D721Med (cell line): ENCODE data around the gene TGM6.
A peak's percentile ranks its signal among the peaks of the same experiment; 100 is the strongest.

Experiments
- DNase-seq: peaks from one replicate; pipeline ENCODE4 v3.0.0; 2011; ENCODE audit warnings: low spot score; ENCODE audit not compliant: insufficient read length
- FAIRE-seq: peaks from 2 replicates; lab custom pipeline; 2011; peaks lifted over from hg19 to GRCh38; lab: Jason Lieb, UNC
- TF ChIP-seq, protein P1 (sequence below): IDR thresholded peaks from 2 replicates; pipeline ENCODE4 v1.5.1; 2012; ENCODE audit warnings: mild to moderate bottlenecking, control low read depth; ENCODE audit not compliant: insufficient read depth; ENCODE audit errors: missing control alignments

Gene TGM6

DNA sequence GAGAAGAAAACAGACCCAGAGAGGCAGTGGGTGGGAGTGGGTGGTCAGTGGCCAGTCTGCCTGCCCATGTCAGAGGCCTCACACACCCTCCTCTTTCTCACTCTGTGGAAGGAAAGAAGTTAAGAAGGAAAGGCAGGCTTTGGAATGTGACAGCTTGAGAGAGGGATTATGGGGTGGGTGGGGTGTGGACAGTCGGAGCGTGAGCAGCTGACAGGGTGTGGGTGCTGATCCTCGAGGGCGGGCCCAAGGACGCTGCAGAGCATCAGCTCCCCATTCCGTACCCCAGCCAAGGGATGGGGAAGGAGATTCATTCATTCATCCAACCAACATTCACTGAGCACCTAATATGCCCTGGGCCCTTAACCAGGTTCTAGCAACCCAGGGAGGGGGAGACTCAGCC lies 4.8 kb downstream of the TGM6 start:
- no peak for FAIRE-seq
- TF ChIP-seq, protein P1, sequence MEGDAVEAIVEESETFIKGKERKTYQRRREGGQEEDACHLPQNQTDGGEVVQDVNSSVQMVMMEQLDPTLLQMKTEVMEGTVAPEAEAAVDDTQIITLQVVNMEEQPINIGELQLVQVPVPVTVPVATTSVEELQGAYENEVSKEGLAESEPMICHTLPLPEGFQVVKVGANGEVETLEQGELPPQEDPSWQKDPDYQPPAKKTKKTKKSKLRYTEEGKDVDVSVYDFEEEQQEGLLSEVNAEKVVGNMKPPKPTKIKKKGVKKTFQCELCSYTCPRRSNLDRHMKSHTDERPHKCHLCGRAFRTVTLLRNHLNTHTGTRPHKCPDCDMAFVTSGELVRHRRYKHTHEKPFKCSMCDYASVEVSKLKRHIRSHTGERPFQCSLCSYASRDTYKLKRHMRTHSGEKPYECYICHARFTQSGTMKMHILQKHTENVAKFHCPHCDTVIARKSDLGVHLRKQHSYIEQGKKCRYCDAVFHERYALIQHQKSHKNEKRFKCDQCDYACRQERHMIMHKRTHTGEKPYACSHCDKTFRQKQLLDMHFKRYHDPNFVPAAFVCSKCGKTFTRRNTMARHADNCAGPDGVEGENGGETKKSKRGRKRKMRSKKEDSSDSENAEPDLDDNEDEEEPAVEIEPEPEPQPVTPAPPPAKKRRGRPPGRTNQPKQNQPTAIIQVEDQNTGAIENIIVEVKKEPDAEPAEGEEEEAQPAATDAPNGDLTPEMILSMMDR = no peak
- no peak for DNase-seq

DNA sequence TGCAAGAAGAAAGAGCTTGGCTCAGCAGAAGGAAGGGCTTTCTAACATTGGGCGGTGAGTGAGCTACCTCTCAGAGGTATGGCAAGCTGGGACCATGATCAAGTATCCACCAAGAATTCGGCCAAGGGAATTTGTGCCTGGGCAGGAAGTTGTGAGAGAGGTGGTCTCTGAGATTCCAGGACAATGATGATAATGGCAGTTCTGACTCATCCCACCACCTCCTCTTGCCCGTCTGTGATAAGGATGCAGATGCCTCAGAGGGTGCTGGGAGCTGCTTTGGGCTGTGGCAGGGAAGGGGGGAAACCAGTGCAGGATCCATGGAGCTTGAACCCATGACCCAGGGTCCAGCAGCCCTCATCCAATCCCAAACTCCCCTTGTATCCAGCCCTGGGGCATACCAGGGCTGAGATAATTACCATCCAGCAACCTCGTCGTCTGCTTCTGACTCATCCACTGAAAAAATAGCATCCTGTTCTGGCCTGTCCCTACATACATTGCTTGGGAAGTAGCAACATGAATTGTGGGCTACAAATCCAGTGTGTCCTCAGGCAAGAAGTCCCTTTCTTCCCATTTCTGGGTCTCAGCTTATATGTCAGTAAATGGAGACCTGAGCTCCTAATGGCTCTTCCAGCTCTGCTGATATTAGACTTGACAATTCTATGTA lies 5.9 kb downstream of the TGM6 start:
- FAIRE-seq (no peak), DNase-seq (no peak)
- TF ChIP-seq, protein P1 = no peak

DNA sequence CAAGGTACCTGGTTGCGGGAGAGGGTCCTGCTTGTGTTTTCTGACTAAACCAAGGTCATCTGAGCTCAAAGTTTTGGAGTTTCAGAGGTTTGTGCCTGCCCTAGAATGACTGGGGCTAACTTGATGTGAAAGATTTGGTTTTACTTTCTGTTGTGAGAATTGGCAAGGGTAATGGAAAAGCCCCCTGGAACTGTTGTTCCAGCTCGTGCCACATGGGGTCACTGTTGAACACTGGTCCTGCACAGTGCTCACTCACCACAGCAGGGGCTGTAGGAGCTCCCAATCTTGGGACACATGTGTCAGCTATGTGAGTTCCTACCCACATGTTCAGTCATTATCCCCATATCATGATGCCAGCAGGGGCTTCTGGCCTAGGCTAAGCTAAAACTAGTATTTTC lies 6.5 kb downstream of the TGM6 start:
- DNase-seq (no peak), FAIRE-seq (no peak)
- TF ChIP-seq, protein P1 = peak; percentile 49

DNA sequence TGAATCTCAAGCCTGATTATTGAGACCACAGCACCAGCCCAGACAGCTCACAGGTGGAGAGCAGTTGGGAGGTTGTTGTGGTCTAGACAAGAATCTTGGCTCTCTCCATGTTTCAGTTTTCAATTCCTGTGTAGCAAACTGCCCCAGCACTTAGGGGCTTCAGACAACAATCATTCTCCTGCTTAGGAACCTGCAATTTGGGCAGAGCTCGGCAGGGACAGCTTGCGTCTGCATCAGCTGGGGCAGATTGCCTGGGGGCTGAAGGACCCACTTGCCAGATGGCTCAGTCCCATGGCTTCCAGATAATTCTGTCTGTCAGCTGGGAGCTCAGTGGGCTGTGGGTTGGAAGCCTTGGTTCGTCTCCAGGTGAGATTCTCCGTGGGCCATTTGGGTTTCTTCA lies 6.9 kb downstream of the TGM6 start:
- TF ChIP-seq, protein P1 = no peak
- FAIRE-seq (no peak), DNase-seq (no peak)

DNA sequence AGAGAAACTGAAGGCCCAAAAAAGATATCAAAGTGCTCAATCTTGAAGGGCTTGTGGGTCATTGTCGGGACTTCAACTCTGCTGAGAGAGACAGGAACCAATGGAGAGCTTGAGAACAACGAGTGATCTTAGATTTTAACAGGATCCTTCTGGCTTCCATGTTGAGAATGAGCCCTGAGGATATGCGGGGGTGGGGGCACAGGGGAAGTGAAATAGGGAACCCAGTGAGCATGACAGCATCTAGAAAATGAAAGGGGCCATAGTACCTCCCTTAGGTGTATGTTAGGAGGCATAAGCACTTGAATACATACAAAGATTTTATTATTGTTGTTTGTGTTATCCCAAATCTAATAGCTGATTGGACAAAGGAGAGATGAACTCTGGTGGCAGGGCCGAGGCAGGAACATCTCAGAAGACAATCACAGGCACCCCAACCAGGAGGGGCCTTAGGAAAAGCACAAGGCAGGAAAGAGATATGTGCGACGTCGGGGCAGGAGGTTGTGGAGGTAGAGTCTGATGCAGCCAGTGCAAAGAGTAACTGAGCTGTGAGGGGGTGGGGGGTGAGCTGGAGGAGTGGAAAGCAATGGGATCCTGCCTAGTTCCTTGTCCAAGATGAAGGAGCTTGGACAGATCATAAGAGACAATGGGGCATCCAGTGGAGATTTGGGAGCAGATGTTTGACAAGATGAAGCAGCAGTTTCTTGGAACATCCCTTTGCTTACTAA lies 10.4 kb downstream of the TGM6 start:
- TF ChIP-seq, protein P1 = no peak
- no peak for FAIRE-seq
- no peak for DNase-seq

DNA sequence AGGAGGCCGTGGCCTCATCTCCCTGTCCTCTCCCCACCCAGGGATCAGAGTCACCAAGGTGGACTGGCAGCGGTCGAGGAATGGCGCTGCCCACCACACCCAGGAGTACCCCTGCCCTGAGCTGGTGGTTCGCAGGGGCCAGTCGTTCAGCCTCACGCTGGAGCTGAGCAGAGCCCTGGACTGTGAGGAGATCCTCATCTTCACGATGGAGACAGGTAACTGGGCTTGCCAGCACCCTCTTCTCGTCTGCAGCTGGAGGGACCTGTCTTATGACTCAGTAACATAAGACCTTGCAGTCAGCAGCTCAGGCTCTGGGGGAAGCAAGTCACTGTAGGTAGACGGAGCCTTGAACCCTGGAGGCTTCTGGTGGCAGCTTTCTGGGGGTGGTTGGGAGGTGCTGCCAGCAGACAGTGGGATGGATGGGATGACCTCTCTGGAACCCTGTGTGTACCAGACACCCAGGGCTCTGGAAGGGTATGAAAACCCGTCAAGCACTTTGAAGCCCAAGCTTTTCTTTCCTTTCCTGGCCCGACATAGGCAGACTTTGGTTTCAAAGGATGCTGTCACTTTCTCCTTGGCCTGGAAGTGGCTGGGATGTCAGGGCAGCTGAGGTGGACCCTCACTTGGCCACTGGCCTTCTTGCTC lies 13.8 kb downstream of the TGM6 start:
- DNase-seq = no peak
- TF ChIP-seq, protein P1 = no peak
- no peak for FAIRE-seq
